HG03025 (cell line): Measurements from ENCODE around the gene TCEANC2.

Experiments
- ATAC-seq: cut with Tn5 transposase; IDR thresholded peaks from one replicate; pipeline ENCODE4 v1.9.1; 2021; ENCODE audit warnings: mild to moderate bottlenecking, moderate library complexity; ENCODE audit not compliant: unreplicated experiment, low FRiP score

TCEANC2 gene

DNA sequence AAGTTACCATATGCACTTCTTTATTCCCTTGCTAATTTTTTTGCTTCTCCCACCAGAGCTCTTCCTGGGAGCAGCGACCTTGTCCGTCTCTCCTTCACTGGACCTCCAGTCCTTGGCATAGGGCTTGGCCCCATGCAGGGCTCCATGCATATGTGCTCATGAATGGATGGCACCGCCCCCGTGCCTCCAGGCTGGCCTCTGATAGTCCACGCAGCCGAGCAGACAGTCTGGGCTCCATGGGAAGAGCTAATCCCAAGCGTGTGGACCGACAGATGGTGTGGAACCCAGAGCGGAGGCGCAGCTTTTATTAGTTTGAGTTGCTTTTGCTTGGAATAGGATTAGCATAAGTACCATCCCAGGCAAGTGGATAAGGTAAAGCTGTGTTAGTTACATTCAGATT, 57.6 kb downstream of the TCEANC2 start:
- ATAC-seq = no peak

GRCh38 chr1:54111624-54112023, 58.2 kb downstream of the TCEANC2 start:
- no peak for ATAC-seq

GRCh38 chr1:54112027-54112426, 58.6 kb downstream of the TCEANC2 start:
- ATAC-seq = no peak

- ATAC-seq = no peak
Observed at GRCh38 chr1:54112705-54113368, 59.4 kb downstream of the TCEANC2 start.

DNA sequence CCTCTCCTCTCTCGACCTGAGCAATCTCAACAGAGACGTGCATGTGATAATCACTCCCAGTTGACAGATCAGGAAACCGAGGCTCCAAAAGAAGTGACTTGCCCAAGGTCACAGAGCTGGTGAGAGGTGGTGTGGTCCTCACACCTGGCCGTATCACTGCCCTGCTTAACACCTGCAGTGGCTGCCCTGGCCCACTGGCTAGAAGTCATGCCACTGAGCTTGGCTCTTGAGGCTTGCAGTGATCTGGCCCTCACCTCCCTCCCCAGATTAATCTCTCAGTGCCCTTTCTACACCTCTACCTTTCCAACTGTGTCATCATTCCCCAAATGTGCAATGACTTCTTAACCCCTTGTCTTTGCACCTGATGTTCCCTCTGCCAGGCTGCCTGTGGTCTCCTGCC, 60.6 kb downstream of the TCEANC2 start:
- ATAC-seq = no peak

DNA sequence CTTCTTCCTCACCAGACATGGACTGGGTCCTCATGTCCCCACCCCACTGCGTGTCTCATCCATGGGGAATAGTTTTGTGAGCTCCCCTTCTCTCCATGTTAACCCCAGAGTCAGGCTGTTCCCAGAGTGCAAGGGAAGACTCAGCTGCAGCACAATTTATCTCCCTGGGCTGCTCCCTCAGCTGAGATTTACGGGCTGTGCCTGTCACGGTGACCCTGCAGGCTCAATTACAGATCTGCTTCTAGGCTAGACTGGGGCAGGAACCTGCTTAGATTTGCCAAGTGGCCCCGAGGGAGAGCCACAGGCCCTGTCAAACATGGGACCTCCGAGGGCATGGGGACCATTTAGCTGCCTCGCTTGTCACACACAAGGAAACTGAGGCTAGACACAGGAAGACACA, 61.5 kb downstream of the TCEANC2 start:
- ATAC-seq = no peak

DNA sequence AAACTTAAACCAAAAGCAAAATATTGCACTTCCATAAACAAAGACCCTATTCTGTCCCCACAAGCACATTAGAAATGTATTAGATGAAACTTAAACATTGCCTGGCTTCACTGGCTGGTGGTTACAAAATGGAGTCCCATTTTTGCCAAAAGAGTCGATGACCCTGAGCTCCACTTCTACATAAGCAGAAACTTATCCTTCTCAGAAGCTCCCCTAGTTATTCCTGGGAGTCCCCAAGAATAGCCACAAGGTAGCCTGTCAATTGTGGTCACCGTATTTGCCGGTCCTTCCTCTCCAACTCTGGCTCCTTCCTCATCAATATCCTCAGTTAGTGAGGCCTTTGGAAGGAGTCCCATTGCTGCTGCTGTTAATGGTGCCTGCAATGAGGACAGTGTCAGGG, 62.1 kb downstream of the TCEANC2 start:
- ATAC-seq = no peak

DNA sequence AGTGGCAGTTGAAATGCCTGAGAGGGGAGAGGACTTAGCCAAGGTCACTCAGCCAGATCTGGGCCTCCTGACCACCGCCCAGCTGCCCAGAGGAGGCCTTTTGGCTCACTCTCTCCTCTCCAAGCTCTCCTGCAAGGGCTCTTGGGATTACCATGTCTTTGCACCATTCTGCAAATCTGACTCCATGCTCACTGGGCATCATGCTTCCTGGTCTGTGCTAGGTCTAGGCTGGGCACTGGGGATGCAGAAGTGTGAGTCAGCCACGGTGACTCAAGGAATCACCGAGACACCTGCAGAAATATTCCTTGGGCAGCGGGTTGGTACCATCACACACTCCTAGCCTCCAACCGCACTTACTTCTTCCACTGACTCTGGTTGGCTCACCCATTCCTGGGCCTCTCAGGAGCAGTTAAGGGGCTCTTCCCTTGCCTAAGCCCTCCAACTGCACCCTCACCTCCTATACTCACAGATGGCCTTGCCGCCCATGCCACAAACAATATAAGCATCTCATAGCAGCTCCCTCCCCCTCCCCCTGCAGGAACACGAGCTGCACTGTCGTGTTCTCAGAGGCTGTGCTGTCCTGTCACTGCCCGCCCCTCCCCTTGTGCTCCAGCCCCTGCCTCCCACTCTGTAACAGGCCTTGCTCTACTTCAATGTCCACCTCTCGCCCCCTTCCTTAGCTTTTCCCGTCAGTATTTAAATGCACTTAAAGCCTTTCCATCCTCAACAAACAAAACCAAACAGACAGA, 64.6 kb downstream of the TCEANC2 start:
- no peak for ATAC-seq

DNA sequence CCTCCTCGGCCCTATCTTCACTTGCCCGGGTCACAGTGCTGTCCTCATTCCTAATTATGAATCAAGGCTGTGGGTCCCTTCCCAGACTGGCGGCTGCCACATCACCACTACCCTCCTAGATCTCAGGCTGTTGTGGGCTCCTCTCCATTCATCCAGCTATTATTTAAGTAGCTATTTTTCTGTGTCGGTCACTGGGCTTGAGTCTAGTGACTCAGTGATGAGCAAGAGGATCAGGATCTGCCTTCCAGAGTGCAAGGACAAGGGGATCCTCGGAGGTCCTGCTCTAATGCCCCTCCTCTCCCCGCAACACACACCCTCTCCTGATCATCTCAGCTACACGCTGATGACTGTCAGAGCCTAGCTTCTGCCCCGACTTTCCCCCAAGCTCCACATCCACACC, 65.3 kb downstream of the TCEANC2 start:
- no peak for ATAC-seq

DNA sequence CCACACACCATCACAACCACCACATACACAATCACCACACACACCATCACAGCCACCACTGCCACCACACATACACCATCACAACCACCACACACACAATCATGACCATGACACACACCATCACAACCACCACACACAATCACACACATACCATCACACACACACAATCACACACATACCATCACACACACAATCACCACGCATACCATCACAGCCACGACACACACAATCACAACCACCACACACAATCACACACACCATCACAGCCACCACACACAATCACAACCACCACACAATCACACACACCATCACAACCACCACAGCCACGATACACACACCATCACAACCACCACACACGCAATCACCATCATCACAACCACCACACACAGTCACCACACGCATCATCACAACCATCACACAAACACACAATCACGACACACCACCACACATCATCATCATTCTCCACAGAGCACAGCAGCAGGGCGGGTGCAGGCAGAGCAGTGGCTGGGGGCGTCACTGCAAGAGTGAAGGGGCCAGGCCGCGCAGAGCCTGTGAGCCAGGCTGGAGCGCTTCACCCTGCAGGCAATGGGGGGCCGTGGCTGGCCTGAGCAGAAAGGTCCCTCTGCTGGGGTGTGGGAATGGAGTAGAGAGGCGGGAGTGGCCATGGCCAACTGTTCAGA, 66.8 kb downstream of the TCEANC2 start:
- no peak for ATAC-seq

DNA sequence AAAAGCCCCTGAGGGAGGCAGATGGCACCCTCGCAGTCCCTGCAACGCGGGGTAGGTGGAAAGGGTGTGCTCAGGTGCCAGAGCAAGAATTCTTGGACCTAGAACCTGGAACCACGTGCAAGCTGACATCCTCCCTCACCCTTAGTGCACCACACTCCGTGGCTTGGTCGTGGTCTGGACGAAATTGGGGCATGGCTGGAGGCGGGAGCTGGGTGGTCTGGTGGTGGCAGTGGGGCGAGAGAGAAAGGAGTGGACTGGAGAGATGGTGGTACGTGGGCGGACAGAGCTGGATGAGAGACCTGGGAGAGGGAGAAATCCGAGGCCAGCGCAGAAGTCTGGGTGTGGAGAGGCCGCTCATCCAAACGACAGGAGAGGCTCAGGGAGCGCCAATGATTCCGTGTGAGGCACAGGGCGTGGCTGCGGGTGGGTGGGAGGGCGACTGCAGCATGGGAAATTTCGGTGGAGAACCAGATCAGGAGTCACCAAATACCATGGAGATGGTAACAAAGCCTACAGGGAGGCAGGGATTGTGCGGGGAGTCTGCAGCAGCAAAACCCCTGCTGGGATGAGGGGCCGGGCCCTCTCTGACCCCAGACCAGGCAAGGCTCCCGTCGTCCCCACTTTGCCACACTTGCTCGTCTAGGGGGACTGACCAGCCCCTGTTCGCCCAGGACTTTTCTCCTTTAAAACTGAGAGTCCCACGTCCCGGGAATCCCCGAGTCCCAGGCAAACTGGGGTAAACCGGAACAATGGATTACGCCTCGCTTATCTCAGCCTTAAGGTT, 67.5 kb downstream of the TCEANC2 start:
- ATAC-seq = no peak

DNA sequence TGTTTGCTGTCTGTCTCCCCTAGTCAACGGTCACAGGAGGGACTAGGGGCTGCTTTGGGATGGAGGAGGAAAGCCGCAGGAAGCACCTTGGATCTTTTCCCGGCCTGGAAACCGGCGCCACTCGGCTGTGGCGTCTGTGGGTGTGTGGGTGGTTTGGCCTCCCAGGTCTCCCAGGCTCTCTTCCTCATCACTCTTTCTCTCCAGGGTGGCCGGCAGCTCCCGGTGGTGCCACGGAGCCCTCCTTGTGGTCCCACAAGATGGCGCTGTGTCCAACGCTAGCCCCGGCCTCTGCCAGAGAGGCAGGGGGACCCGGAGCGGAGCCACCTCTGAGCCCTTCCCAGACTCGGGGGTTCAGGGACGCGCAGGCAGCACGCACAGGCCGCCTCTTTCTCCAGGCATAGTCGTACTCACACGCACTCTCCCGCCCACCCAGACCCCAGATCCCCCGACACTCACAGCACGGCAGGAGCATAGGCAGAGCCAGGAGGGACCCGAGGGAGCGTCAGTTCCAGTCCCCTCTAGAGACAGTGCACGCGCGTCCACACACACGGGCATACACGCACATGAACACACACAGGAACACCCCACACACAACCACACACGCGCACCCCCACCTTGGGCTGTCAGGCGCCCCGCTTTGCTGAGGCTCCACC, 68.2 kb downstream of the TCEANC2 start:
- no peak for ATAC-seq

DNA sequence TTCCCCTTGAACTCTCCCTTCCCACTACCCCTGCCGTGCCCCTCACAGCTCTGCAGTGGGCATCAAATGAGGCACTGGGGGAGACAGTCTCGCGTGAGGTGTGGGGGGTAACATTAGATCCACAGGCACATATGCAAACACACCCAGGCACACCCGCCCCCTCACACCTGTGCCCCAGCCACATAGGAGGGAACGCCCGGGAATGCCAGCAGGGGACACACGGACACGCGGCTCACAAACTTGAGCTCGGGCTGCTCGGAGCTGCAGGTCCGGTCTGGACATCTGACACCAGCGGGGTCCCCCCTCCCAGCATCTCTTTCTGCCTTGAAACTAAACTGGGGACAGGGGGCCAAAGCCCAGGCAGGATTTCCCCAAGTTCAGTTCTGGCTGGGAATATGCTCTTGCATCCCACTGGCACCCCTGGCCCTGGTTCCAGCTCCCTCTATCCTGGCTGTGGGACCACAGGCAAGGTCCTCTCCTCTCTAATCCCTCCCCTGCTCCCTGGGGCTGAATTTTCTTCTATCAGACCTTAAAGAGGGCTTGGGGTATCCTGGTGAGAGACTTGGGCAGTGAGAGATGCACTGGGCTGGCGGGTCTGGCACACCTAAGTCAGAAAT, 68.8 kb downstream of the TCEANC2 start:
- no peak for ATAC-seq

- ATAC-seq = no peak
Observed at GRCh38 chr1:54122992-54123391, 69.6 kb downstream of the TCEANC2 start.

DNA sequence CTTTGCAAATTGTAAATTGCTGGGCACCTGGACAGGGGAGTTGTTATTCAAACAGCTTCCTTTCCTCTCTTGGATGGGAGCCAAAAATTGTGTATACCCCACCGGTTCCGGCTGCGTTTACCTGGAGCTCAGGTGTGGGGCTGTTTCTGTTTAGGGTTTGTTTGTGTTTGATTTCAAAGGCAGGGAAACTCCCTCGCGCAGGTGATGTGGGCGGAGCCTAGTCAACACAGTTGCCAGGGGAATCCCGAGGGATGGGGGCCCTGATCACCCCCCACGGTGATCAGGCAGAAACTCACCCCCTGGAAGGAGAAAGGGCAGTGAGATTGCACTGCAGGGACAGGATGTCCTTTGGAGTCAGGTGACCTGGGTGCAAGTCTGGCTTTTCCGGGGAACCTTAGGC, 71.1 kb downstream of the TCEANC2 start:
- no peak for ATAC-seq

GRCh38 chr1:54124906-54125305, 71.5 kb downstream of the TCEANC2 start:
- ATAC-seq = no peak

DNA sequence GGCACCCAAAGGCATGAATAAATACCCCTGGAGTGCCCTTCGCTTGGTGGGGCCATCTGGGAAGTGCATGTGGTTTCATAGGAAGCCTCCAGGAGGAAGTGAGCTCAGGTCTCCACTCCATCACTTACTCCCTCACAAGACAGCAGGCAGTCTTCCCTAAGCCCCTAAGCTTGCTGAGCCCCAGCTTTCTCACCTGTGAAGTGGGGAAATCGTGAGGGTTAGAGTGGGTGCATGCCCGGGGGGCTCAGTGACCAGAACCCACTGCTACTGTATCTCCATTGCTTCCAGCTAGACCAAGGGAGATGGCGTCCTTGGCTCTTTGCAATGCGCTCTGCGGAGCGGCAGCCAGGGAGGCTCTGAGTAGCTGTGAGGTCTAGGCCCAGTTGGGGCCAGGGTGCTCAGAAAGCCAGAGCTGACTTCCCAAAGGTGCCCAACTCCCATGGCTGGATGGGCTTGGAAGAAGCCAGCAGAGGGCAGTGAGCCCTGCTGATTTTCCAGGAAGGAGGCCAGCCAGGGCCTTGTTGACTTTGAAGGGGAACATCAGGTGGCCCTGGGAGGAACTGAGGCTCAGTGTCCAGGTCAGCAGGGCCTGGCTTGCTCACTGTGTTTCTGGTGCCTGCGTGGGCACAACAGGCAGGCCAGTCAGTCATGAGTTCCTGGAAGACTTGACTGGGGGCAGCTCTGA, 72.1 kb downstream of the TCEANC2 start:
- no peak for ATAC-seq

DNA sequence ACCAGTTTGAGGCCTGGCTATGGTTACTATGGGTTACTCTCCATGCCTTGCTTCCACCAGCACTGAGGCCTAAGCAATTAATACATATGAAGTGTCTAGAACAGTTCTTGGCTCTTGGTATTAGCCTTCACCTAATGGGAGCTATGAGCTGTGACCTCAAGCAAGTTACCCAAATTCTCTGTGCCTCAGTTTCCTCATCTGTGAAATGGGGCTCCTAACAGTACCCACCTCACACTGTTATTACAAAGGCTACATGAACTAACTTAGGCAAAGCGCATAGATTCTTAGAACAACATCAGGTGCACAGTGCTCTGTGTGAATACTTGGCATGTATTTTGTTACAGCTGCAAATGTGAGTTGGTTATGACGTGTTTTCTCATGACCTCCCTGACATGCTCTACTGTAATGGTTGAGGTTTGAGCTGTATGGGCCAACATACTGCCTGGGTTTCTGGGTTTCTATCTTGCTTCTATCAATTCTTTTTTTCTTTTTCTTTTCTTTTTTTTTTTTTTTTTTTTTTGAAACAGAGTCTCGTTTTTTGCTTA, 72.9 kb downstream of the TCEANC2 start:
- no peak for ATAC-seq

GRCh38 chr1:54127594-54128300, 74.3 kb downstream of the TCEANC2 start:
- ATAC-seq = no peak
